ENCODE results near the gene CTNND2. TPM values are rescaled to one million over a fixed set of nuclear protein-coding genes. Genes with fewer than 3 reads are reported as not detected.

Gene CTNND2
- total RNA-seq, 1 experiment from 2014 or later, result 7.0 TPM

DNA sequence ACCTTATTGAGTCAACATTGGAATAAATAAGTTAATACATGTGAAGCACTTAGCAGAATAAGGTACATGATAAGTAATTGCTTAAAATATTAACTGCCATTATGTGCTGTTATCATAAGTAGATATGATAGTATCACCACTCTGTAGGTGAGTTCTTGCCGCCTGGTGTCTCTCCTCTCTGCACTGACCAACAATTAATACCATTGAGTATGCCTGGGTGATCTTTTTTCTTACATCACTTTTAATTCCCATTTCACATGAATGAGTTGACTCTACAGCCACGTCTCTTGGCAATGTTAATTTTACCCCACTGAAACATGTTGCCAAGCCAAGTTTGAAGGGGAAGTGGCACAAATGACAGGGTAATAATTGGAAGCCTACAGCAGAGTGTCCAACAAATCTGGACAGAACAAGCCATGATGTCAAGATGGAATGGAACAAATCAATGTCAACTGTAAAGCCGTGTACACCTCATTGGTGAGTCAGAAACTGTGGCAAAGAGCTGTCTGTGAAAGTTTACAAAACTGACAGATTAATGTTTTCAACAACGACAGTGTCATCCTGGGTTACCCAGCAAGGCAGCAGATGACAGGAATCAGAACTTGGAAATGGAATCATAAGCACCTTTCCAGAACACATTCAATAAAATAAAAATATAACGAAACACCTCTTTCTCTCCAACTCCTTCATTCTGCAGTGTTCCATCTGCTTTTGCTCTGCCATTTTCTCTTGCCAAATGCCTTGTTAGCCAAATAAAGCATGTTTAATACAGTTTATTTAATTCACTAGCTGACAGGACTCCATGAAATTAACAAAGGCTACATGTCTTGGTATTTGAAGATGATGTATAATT is 330.9 kb downstream of the CTNND2 start:
- H3K79me2 ChIP-seq (ENCODE audit: insufficient read depth, low read length), result no peaks in the 10 kb centered on the region
- no peaks in the 10 kb centered on the region for H3K23me2 ChIP-seq (ENCODE audit: insufficient read length, low read depth, low read length, poor library complexity, severe bottlenecking)
- no peak overlapping the region for H3K4ac ChIP-seq (ENCODE audit: low read depth, low read length)
- WGBS (ENCODE audit: extremely low coverage, insufficient read length, low lambda C conversion rate), result no CpG with 5 or more reads among the region's 5 CpGs
- H4K8ac ChIP-seq (replicated peaks; ENCODE audit: insufficient read length, low read depth, low read length), result no peak overlapping the region
- H2BK20ac ChIP-seq (ENCODE audit: low read depth, low read length, poor library complexity, severe bottlenecking), result no peak overlapping the region
- H3K9ac ChIP-seq (ENCODE audit: extremely low read depth, insufficient read length, low read length), result no peak overlapping the region
- no peak overlapping the region for H3K4me3 Mint-ChIP-seq
- H4K5ac ChIP-seq (ENCODE audit: insufficient read length, low read depth, low read length), result no peak overlapping the region
- no peaks in the 10 kb centered on the region for H3K27me3 ChIP-seq (ENCODE audit: insufficient read depth, low read length)
- H3K4me1 ChIP-seq (ENCODE audit: insufficient read depth, low read length), result no peaks in the 10 kb centered on the region; the same call in 1 of the 2 replicates
- no peak overlapping the region for H2AFZ ChIP-seq (ENCODE audit: low read length)
- no peak overlapping the region for H3K4me2 ChIP-seq (ENCODE audit: insufficient read depth, insufficient read length, low read length)
- no peaks in the 10 kb centered on the region for H3K79me1 ChIP-seq (ENCODE audit: insufficient read depth, low read depth, low read length, poor library complexity, severe bottlenecking)
- H3K27ac Mint-ChIP-seq, result no peak overlapping the region
- H3K4me1 Mint-ChIP-seq, result peaks cover 0 to 5% of the 10 kb centered on the region in 2 experiments
- no peak overlapping the region for H2BK5ac ChIP-seq (ENCODE audit: insufficient read length, low read length)
- TF ChIP-seq, protein P1, sequence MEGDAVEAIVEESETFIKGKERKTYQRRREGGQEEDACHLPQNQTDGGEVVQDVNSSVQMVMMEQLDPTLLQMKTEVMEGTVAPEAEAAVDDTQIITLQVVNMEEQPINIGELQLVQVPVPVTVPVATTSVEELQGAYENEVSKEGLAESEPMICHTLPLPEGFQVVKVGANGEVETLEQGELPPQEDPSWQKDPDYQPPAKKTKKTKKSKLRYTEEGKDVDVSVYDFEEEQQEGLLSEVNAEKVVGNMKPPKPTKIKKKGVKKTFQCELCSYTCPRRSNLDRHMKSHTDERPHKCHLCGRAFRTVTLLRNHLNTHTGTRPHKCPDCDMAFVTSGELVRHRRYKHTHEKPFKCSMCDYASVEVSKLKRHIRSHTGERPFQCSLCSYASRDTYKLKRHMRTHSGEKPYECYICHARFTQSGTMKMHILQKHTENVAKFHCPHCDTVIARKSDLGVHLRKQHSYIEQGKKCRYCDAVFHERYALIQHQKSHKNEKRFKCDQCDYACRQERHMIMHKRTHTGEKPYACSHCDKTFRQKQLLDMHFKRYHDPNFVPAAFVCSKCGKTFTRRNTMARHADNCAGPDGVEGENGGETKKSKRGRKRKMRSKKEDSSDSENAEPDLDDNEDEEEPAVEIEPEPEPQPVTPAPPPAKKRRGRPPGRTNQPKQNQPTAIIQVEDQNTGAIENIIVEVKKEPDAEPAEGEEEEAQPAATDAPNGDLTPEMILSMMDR (conservative IDR thresholded peaks at IDR 0.05), result no peak
- H3K23ac ChIP-seq (ENCODE audit: insufficient read length, low read depth, low read length), result no peak overlapping the region
- H3K9me3 ChIP-seq (ENCODE audit: control insufficient read depth, low read depth, low read length), result no peaks in the 10 kb centered on the region
- H3K27me3 Mint-ChIP-seq (ENCODE audit: low read depth), result no peaks in the 10 kb centered on the region
- H3K14ac ChIP-seq (ENCODE audit: insufficient read depth, low read length), result no peak overlapping the region
- no peak overlapping the region for H3K56ac ChIP-seq (ENCODE audit: insufficient read length, low read depth, low read length)
- no peaks in the 10 kb centered on the region for H3K9me3 Mint-ChIP-seq
- H4K20me1 ChIP-seq (ENCODE audit: control insufficient read depth, insufficient read depth, insufficient read length), result no peaks in the 10 kb centered on the region
- H2BK12ac ChIP-seq (ENCODE audit: insufficient read length, low read depth, low read length), result no peak overlapping the region
- no peak overlapping the region for H3K27ac ChIP-seq (ENCODE audit: insufficient read length, low read depth, low read length)
- H2AK5ac ChIP-seq (ENCODE audit: insufficient read length, low read length), result no peak overlapping the region
- H3K36me3 Mint-ChIP-seq (ENCODE audit: insufficient read depth in 1 of 3, low read depth in 3 of 3), result no peaks in the 10 kb centered on the region
- H3K18ac ChIP-seq (ENCODE audit: insufficient read length, low read depth, low read length), result no peak overlapping the region
- no peak overlapping the region for H4K91ac ChIP-seq (ENCODE audit: insufficient read length, low read depth, low read length)
- no peak overlapping the region for H3T11ph ChIP-seq (ENCODE audit: low read length)
- no peak for DNase-seq
- no peak overlapping the region for H2BK15ac ChIP-seq (ENCODE audit: low read depth, low read length)
- no peak overlapping the region for H2BK120ac ChIP-seq (ENCODE audit: low read depth, low read length, poor library complexity, severe bottlenecking)
